ENCODE results near the gene ARHGAP10.

ARHGAP10 gene

GRCh38 chr4:147950261-147950660, 218.4 kb downstream of the ARHGAP10 start:
- no peak overlapping the region for H3K4me2 ChIP-seq
- no peak overlapping the region for H2AFZ ChIP-seq (ENCODE audit: low read depth)
- H3K36me3 ChIP-seq (ENCODE audit: insufficient read depth) = no peaks in the 10 kb centered on the region; the same call in 1 of the 2 replicates
- no peak overlapping the region for H3K9ac ChIP-seq
- TF ChIP-seq CTCF (conservative IDR thresholded peaks at IDR 0.05; ENCODE audit: low read depth, low read length) = no peak
- no peak overlapping the region for H3K27ac ChIP-seq
- no peaks in the 10 kb centered on the region for H4K20me1 ChIP-seq (ENCODE audit: insufficient read depth)
- peaks cover 1% of the 10 kb centered on the region for H3K4me1 ChIP-seq (ENCODE audit: low read depth, poor library complexity, severe bottlenecking)
- H3K27me3 ChIP-seq (ENCODE audit: insufficient read depth, low read depth) = no peaks in the 10 kb centered on the region
- no peaks in the 10 kb centered on the region for H3K79me2 ChIP-seq (ENCODE audit: insufficient read depth, low read depth)
- no peak overlapping the region for H3K4me3 ChIP-seq (IDR thresholded peaks at IDR 0.05; ENCODE audit: insufficient read depth, low read depth, low read length)

GRCh38 chr4:147950841-147951240, 219.0 kb downstream of the ARHGAP10 start:
- H3K27ac ChIP-seq = no peak overlapping the region
- no peak overlapping the region for H3K4me3 ChIP-seq (IDR thresholded peaks at IDR 0.05; ENCODE audit: insufficient read depth, low read depth, low read length)
- H3K4me1 ChIP-seq (ENCODE audit: low read depth, poor library complexity, severe bottlenecking) = peaks cover 7% of the 10 kb centered on the region
- H3K4me2 ChIP-seq = no peak overlapping the region
- H3K36me3 ChIP-seq (ENCODE audit: insufficient read depth) = no peaks in the 10 kb centered on the region; the same call in 1 of the 2 replicates
- TF ChIP-seq CTCF (conservative IDR thresholded peaks at IDR 0.05; ENCODE audit: low read depth, low read length) = no peak
- H4K20me1 ChIP-seq (ENCODE audit: insufficient read depth) = no peaks in the 10 kb centered on the region
- no peaks in the 10 kb centered on the region for H3K79me2 ChIP-seq (ENCODE audit: insufficient read depth, low read depth)
- H2AFZ ChIP-seq (ENCODE audit: low read depth) = no peak overlapping the region
- H3K27me3 ChIP-seq (ENCODE audit: insufficient read depth, low read depth) = no peaks in the 10 kb centered on the region
- H3K9ac ChIP-seq = no peak overlapping the region

GRCh38 chr4:147954850-147955249, 223.0 kb downstream of the ARHGAP10 start:
- no peaks in the 10 kb centered on the region for H3K36me3 ChIP-seq (ENCODE audit: insufficient read depth)
- TF ChIP-seq CTCF (conservative IDR thresholded peaks at IDR 0.05; ENCODE audit: low read depth, low read length) = no peak
- H3K27me3 ChIP-seq (ENCODE audit: insufficient read depth, low read depth) = no peaks in the 10 kb centered on the region
- no peak overlapping the region for H3K4me3 ChIP-seq (IDR thresholded peaks at IDR 0.05; ENCODE audit: insufficient read depth, low read depth, low read length)
- no peak overlapping the region for H2AFZ ChIP-seq (ENCODE audit: low read depth)
- H3K27ac ChIP-seq = no peak overlapping the region
- peaks cover 35% of the 10 kb centered on the region for H3K4me1 ChIP-seq (ENCODE audit: low read depth, poor library complexity, severe bottlenecking)
- no peaks in the 10 kb centered on the region for H3K79me2 ChIP-seq (ENCODE audit: insufficient read depth, low read depth)
- no peak overlapping the region for H3K4me2 ChIP-seq
- H3K9ac ChIP-seq = no peak overlapping the region
- no peaks in the 10 kb centered on the region for H4K20me1 ChIP-seq (ENCODE audit: insufficient read depth)

GRCh38 chr4:147955827-147956558, 224.1 kb downstream of the ARHGAP10 start:
- no peak overlapping the region for H3K27ac ChIP-seq
- H3K79me2 ChIP-seq (ENCODE audit: insufficient read depth, low read depth) = no peaks in the 10 kb centered on the region
- H2AFZ ChIP-seq (ENCODE audit: low read depth) = no peak overlapping the region
- H3K27me3 ChIP-seq (ENCODE audit: insufficient read depth, low read depth) = no peaks in the 10 kb centered on the region
- no peak overlapping the region for H3K4me3 ChIP-seq (IDR thresholded peaks at IDR 0.05; ENCODE audit: insufficient read depth, low read depth, low read length)
- no peak overlapping the region for H3K4me2 ChIP-seq
- no peak overlapping the region for H3K9ac ChIP-seq
- no peak for TF ChIP-seq CTCF (conservative IDR thresholded peaks at IDR 0.05; ENCODE audit: low read depth, low read length)
- H3K4me1 ChIP-seq (ENCODE audit: low read depth, poor library complexity, severe bottlenecking) = peaks cover 35% of the 10 kb centered on the region
- no peaks in the 10 kb centered on the region for H3K36me3 ChIP-seq (ENCODE audit: insufficient read depth)
- H4K20me1 ChIP-seq (ENCODE audit: insufficient read depth) = no peaks in the 10 kb centered on the region

All from KMS-11 (cell line).